HS-27A (cell line): Measurements from ENCODE around the gene DTWD2.
"Not testable (repeated sequence)": the region's sequence is repeated elsewhere in the genome, so short reads cannot be mapped to it uniquely, and the experiment has no call there.

Experiments
- DNase-seq: peaks from one replicate; pipeline ENCODE4 v3.0.0-alpha.2; 2012; ENCODE audit warnings: low read depth, missing footprints

The DTWD2 gene, protein sequence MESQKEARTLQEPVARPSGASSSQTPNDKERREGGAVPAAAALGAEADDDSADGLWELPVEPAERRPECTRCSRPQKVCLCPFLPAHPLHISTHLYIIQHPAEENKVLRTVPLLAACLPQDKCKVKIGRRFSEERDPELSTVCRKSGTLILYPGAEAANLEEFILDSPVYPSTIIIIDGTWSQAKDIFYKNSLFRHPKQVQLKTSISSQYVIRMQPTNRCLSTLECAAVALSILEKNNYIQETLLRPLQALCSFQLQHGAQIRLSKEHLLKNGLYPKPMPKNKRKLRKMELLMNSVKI

DNA sequence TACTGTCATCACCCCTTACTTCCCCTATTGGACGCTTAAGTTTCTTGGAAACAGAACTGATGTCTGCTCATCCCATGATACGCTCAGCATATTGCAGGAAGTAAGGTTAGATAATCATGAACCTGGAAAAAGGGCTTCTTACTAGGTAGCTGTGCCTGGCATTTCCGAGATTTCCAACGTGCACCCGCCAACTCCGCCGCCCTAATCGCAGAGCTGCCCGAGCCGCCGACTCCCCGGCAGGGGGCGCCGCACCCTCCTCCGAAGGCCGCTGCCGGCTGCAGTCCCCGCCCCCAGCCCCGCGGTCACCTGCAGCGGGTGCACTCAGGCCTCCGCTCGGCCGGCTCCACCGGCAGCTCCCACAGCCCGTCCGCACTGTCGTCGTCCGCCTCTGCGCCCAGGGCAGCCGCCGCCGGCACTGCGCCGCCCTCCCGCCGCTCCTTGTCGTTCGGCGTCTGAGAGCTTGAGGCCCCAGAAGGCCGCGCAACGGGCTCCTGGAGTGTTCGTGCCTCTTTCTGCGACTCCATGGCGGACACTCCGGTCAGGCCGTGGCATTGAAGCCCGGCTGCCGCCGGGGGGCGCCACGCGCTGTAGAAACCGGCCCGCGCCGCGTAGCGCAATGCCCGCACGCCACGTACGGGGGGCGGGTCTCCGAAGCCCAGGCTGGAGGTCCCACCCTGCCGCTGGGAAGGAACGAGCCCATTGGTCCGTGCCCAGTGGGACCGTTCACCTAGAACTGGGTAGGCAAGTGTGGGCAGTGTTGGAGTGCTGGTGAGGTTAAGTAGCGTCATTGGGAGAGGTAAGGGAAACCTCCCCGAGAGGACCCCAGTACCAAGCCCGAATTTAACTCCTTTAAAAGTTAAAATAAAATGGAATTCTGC lies at the start of gene DTWD2:
Gene DTWD2, minus strand, starts transcription at position 560 of the 878 bp plus-strand sequence. Its CDS starts 36 bp downstream, at position 524.
- peak; percentile 59 for DNase-seq

- DNase-seq: no peak
These were observed 49.3 kb upstream of the DTWD2 start for GRCh38 chr5:119037496-119038215.

DNA sequence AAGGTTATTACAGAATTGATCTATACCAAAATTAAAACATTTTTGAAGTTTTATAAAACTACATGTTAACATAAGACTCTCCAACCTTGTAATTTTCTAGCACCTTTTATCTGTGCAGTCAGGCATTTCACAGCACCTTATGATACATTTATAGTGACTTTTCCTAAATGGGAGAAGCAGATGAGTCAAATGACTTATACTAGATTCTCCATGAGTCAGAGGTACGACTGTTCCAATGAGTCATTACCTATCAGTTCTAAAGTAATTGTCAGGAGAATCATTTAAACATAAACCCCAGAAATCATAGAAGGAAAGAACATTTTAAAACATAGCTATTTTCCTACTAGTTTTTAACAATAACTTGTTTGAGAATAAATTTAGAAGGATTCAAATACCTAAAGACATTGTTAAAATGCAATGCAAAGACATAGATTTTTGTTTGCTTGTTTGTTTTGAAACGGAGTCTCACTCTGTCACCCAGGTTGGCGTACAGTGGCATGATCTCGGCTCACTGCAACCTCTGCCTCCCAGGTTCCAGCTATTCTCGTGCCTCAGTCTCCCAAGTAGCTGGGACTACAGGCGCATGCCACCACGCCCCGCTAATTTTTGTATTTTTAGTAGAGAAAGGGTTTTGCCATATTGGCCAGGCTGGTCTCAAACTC lies 47.9 kb upstream of the DTWD2 start:
- no peak for DNase-seq

GRCh38 chr5:119033135-119033534 lies 44.8 kb upstream of the DTWD2 start:
- DNase-seq: no peak

DNA sequence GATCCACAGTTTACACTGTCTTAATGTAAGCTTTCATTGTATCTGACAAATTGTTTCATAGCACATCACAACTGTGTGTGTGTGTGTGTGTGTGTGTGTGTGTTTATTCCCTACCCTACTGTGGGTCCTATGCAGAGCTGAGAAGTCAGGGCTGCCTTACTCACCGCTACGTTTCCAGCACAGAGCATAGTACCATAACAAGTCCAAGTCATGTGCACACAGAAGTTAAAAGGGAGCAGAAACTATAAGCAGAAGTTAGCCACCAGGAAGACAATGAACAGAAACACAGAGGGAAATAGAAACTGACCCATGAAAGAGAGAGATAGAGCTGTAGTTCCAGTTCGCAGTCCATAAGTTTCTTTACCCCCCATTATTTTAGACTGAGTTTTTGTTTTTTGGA lies 44.3 kb upstream of the DTWD2 start:
- DNase-seq: no peak

GRCh38 chr5:119031905-119032304 lies 43.6 kb upstream of the DTWD2 start:
- DNase-seq: no peak

GRCh38 chr5:119031011-119031886 lies 42.9 kb upstream of the DTWD2 start:
- DNase-seq: no peak

- DNase-seq: no peak
These were observed 40.2 kb upstream of the DTWD2 start for GRCh38 chr5:119028575-119028974.

GRCh38 chr5:119022773-119023172 lies 34.4 kb upstream of the DTWD2 start:
- no peak for DNase-seq

DNA sequence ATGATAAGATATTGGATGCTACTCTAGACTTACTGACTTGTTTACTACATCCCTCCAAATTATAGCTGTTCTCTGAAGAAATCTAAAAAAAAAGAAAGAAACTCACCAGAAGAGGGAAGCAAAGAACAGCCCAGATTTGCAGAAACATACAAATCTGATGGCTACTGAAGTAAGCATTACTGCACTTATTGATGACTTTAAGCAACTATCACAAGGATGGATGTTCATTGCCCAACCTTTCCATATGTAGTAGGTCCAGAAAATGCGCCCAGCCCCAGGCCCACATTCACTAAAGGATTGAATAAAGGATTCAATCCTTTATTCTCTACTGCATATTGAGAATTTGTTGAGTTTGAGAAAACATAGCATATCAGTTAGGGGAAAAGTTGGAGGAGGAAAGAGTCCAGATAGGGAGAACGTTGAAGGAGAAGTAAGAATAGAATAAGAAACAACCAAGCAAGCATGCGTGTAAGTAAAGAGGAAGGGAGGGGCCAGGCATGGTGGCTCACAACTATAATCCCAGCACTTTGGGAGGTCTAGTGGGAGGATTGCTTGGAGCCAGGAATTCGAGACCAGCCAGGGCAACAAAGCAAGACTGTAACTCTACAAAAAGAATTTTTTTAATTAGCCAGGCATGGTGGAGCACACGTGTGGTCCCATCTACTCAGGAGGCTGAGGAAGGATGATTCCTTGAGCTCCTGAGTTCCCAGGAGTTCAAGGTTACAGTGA lies 33.8 kb upstream of the DTWD2 start:
- DNase-seq: no peak

DNA sequence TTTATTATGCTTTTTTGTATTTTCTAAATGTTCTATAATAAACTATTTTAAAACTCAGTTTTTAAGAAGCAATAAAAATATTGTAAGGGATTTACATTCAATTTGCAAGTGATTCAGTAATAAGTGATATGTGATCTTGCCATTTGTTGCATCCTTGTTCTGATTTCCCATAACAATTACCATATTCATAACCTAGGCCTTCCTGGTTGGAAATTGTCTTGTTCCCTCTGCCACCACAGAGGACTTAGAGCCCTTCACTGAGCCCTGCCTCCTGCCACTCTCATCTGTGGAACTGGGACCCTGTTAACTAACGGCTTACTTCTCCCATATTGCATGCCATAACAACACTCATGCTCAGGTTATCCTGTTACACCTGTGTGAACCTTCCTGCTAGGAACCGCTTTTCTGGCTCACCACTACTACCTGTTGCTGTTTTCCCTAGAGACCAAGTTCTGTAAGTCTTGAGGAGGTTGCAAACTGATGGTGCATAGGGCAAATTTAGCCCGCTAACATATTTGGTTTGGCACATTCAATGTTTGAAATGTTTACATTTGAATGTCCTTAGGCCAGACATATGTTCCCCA lies 32.9 kb upstream of the DTWD2 start:
- no peak for DNase-seq

DNA sequence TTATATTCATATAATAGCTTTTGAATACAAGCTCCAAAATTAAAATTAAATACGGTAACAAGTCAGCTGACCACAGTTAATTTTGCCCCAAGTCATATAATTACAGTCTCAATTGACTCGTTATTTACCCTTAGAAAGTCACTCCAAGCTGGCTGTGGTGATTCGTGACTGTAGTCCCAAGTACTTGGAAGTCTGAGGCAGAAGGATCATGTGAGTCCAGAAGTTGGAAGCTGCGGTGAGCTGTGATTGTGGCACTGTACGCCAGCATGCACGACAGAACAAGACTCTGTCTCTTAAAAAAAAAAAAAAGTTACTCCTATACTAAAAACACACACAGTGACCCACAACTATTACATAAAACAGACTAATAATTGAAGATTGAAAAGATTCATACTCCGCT lies 31.6 kb upstream of the DTWD2 start:
- DNase-seq: no peak

DNA sequence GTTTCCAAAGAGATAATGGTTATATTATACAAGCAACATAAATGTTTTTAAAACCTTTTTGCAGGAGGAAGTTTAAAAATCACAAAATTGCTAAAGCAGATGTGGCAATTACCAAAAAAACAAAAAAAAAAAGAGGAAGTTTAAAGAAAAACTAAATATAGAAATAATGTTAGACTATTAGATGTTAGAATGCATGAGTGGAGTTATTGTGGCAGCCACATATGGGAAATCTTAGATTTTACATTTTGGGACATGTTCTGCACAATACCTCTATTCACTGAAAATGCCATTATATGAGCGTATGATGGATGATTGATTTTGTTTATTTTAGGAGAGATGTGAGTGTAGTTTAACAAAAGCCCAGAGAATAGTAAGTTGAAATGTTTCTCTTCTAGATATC lies 31.2 kb upstream of the DTWD2 start:
- no peak for DNase-seq

DNA sequence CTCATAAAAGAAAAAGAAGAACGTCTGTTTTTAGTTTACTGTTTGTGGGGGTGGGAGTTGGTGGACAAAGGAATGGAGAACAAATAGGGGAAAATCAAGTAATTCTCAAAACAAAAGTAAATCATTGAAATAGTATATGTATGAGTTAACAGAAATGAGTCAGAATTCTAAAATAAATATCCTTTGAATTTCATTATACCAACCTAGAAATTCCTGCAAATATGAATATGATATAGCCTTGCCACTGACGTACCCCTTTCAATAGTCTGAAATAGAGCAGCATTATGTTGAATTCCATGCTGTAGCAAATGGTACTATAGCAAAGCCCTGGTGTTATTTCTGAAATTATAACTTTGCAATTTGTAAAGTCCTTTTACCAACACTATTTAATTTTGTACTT lies 29.6 kb upstream of the DTWD2 start:
- DNase-seq: no peak

- no peak for DNase-seq
These were observed 27.9 kb upstream of the DTWD2 start for GRCh38 chr5:119016125-119016774.

GRCh38 chr5:119011186-119011585 lies 22.8 kb upstream of the DTWD2 start:
- DNase-seq: no peak

DNA sequence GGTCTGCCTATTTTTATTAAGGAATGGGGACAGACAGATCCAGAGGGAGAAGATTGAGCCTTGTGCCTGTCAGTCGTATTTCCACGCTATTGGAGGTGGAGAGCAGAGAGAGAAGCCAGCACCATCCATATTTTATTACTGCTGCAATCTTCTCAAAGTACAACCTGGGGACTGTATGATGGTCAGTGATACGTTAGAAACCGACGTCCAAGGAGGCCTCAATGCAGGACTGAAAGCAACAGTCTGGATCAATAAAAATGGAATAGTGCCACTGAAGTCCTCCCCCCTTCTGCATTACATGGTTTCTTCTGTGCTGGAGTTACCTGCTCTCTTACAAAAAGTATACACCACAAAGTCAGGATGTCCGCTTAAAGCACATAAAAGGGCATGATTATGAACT lies 21.9 kb upstream of the DTWD2 start:
- DNase-seq: no peak

DNA sequence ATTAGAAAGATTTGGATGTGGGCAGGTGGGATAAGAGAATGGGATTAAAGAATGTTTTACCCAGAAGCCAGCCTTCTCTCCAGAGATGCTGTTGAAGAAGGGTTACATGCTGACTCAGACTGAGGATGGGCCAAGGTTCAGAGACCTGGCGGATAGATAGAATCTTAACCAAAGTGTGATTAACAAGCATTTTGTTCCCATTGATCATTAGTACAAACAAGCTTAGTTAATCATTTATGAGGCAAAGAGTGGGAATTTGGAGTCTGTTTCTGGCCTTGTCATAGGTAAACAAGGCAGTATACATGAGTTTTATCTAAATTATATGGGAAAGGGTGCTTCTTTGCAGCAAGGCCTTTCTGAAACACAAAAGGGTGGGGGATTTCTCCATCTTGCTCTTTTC lies 20.8 kb upstream of the DTWD2 start:
- no peak for DNase-seq

- DNase-seq: no peak
These were observed 11.3 kb upstream of the DTWD2 start for GRCh38 chr5:118999696-119000095.

GRCh38 chr5:118998861-118999260 lies 10.5 kb upstream of the DTWD2 start:
- not testable (repeated sequence) for DNase-seq
